Neural crest cell (in vitro differentiated cells): ENCODE data around the gene RHOB. TPM values are rescaled to one million over a fixed set of nuclear protein-coding genes. Genes with fewer than 3 reads are reported as not detected.
"Not testable (repeated sequence)": the region's sequence is repeated elsewhere in the genome, so short reads cannot be mapped to it uniquely, and the experiment has no call there.

Source experiments
- DNase-seq: peaks from one replicate; pipeline ENCODE4 v3.0.0; 2021; ENCODE audit warnings: low read depth, mixed read lengths, low spot score
- H3K27ac Mint-ChIP-seq: one replicate; pipeline ENCODE4 v1.8.0; 2021; ENCODE audit warnings: mild to moderate bottlenecking, mixed read lengths; ENCODE audit not compliant: unreplicated experiment
- H3K27me3 Mint-ChIP-seq: 2 replicates; pipeline ENCODE4 v1.8.0; 2021; ENCODE audit warnings: low read depth, mild to moderate bottlenecking, mixed read lengths
- H3K36me3 Mint-ChIP-seq: 2 replicates; pipeline ENCODE4 v1.8.0; 2021; ENCODE audit warnings: low read depth, mild to moderate bottlenecking, mixed read lengths
- H3K4me1 Mint-ChIP-seq: 2 replicates; pipeline ENCODE4 v1.8.0; 2021; ENCODE audit warnings: mixed read lengths
- H3K4me3 Mint-ChIP-seq: one replicate; pipeline ENCODE4 v1.8.0; 2021; ENCODE audit warnings: mild to moderate bottlenecking, mixed read lengths
- H3K9me3 Mint-ChIP-seq: 2 replicates; pipeline ENCODE4 v1.8.0; 2021; ENCODE audit warnings: mixed read lengths
- CTCF ChIP-seq: fragments of 200-600 bp; sonication (generic); conservative IDR thresholded peaks from 2 replicates; pipeline ENCODE4 v1.5.0; 2021; ENCODE audit warnings: antibody characterized with exemption, mild to moderate bottlenecking
- total RNA-seq: library from RNA; stranded (reverse); gene quantifications from 2 replicates; pipeline ENCODE4 v1.2.1, GENCODE V29; 2021

RHOB gene
- total RNA-seq, 1 donor from 2014 or later = 146 TPM

- no peak for TF ChIP-seq CTCF
- Mint-ChIP-seq H3K9me3 (no peaks in the 10 kb centered on the region), H3K36me3 (no peaks in the 10 kb centered on the region), H3K4me3 (no peak overlapping the region), H3K27ac (no peak overlapping the region), H3K27me3 (no peaks in the 10 kb centered on the region), H3K4me1 (peaks cover 63% of the 10 kb centered on the region)
- no peak for DNase-seq
These were observed 43.7 kb downstream of the RHOB start for GRCh38 chr2:20490300-20491181.

GRCh38 chr2:20491739-20492531 lies 45.1 kb downstream of the RHOB start:
- no peaks in the 10 kb centered on the region for H3K9me3 Mint-ChIP-seq
- peak overlapping the region; percentile 45 for H3K4me3 Mint-ChIP-seq
- no peaks in the 10 kb centered on the region for H3K36me3 Mint-ChIP-seq
- TF ChIP-seq CTCF = no peak
- peaks cover 69% of the 10 kb centered on the region for H3K4me1 Mint-ChIP-seq
- H3K27ac Mint-ChIP-seq = peak overlapping the region; percentile 93
- H3K27me3 Mint-ChIP-seq = no peaks in the 10 kb centered on the region
- DNase-seq = no peak

- not testable (repeated sequence) for H3K36me3 Mint-ChIP-seq, H3K27ac Mint-ChIP-seq, H3K9me3 Mint-ChIP-seq, H3K4me3 Mint-ChIP-seq, DNase-seq, H3K27me3 Mint-ChIP-seq
- H3K4me1 Mint-ChIP-seq = peaks cover 58% of the 10 kb centered on the region
These were observed 46.2 kb downstream of the RHOB start for GRCh38 chr2:20493095-20493494.

GRCh38 chr2:20494241-20494640 lies 47.4 kb downstream of the RHOB start:
- H3K36me3 Mint-ChIP-seq = no peaks in the 10 kb centered on the region
- no peaks in the 10 kb centered on the region for H3K27me3 Mint-ChIP-seq
- TF ChIP-seq CTCF = no peak
- DNase-seq = no peak
- H3K9me3 Mint-ChIP-seq = no peaks in the 10 kb centered on the region
- H3K27ac Mint-ChIP-seq = no peak overlapping the region
- no peak overlapping the region for H3K4me3 Mint-ChIP-seq
- H3K4me1 Mint-ChIP-seq = peaks cover 48% of the 10 kb centered on the region

GRCh38 chr2:20496076-20496872 lies 49.4 kb downstream of the RHOB start:
- Mint-ChIP-seq H3K27ac (peak overlapping the region; percentile 43), H3K4me3 (no peak overlapping the region), H3K27me3 (no peaks in the 10 kb centered on the region), H3K4me1 (peaks cover 50% of the 10 kb centered on the region), H3K9me3 (no peaks in the 10 kb centered on the region), H3K36me3 (no peaks in the 10 kb centered on the region)
- no peak for TF ChIP-seq CTCF
- no peak for DNase-seq
